Endodermal cell (in vitro differentiated cells): ENCODE data around the gene SEC11A. TPM values are rescaled to one million over a fixed set of nuclear protein-coding genes. Genes with fewer than 3 reads are reported as not detected.
"Not testable (repeated sequence)": the region's sequence is repeated elsewhere in the genome, so short reads cannot be mapped to it uniquely, and the experiment has no call there.

ENCODE experiments used
- DNase-seq: peaks from one replicate; pipeline ENCODE4 v3.0.0-alpha.2; 2017
- H3K27ac ChIP-seq: 2 replicates; pipeline ENCODE4 v1.5.1; 2013; ENCODE audit warnings: mild to moderate bottlenecking, low read depth, low read length, moderate library complexity
- H3K27me3 ChIP-seq: 2 replicates; pipeline ENCODE4 v1.6.1; 2013; ENCODE audit warnings: mild to moderate bottlenecking, low read length, moderate library complexity; ENCODE audit not compliant: insufficient read depth, control insufficient read depth, poor library complexity, severe bottlenecking
- H3K36me3 ChIP-seq: 2 replicates; pipeline ENCODE4 v1.7.0; 2013; ENCODE audit warnings: mild to moderate bottlenecking, low read length, moderate library complexity; ENCODE audit not compliant: control insufficient read depth, insufficient read depth
- H3K4me1 ChIP-seq: one replicate; pipeline ENCODE4 v1.7.0; 2013; ENCODE audit warnings: low read length; ENCODE audit not compliant: control insufficient read depth, insufficient read depth
- H3K4me3 ChIP-seq: 2 replicates; pipeline ENCODE4 v1.5.1; 2013; ENCODE audit warnings: mild to moderate bottlenecking, low read length, moderate library complexity
- H3K9ac ChIP-seq: 2 replicates; pipeline ENCODE4 v1.6.1; 2013; ENCODE audit warnings: mild to moderate bottlenecking, low read length, moderate library complexity; ENCODE audit not compliant: poor library complexity, severe bottlenecking; ENCODE audit errors: extremely low read depth
- H3K9me3 ChIP-seq: 2 replicates; pipeline ENCODE4 v1.6.1; 2013; ENCODE audit warnings: mild to moderate bottlenecking, low read length, moderate library complexity; ENCODE audit not compliant: control insufficient read depth
- H3K27ac Mint-ChIP-seq: 2 replicates; pipeline ENCODE4 v1.8.0; 2020; ENCODE audit warnings: mixed read lengths
- H3K27me3 Mint-ChIP-seq: 2 replicates; pipeline ENCODE4 v1.8.0; 2021; ENCODE audit warnings: mild to moderate bottlenecking, mixed read lengths; ENCODE audit not compliant: insufficient read depth
- H3K36me3 Mint-ChIP-seq: 2 replicates; pipeline ENCODE4 v1.8.0; 2020; ENCODE audit warnings: low read depth, mixed read lengths
- H3K4me1 Mint-ChIP-seq: 2 replicates; pipeline ENCODE4 v1.8.0; 2020; ENCODE audit warnings: mixed read lengths
- H3K4me3 Mint-ChIP-seq: 2 replicates; pipeline ENCODE4 v1.8.0; 2020; ENCODE audit warnings: mild to moderate bottlenecking, moderate library complexity, mixed read lengths
- H3K9me3 Mint-ChIP-seq: 2 replicates; pipeline ENCODE4 v1.8.0; 2020; ENCODE audit warnings: mild to moderate bottlenecking, mixed read lengths
- WGBS, 2 experiments: methylation state at CpG; one replicate each; pipeline versions ENCODE4 v1.1.5 to v1.1.7; 2013; ENCODE audit warnings: missing lambda C conversion rate in 2 of 2, mixed read lengths in 1 of 2; ENCODE audit not compliant: insufficient coverage in 1 of 2, insufficient read length in 1 of 2; 5-methylcytosine and 5-hydroxymethylcytosine counted together
- total RNA-seq, 2 donors: library from RNA; stranded (reverse); fragmentation: NEBNext Ultra II Directional in 1 of 2; extraction: Animal tissue kit (Norgen Biotek cat#: 25700) in 1 of 2; gene quantifications; 2 replicates in 1 of 2; 3 replicates in 1 of 2; pipeline ENCODE4 v1.2.1, GENCODE V29; 2021
- TF ChIP-seq, protein P1 (sequence below): fragments of 200-600 bp; sonication (generic); conservative IDR thresholded peaks from 2 replicates; pipeline ENCODE4 v1.5.0; 2021; ENCODE audit warnings: antibody characterized with exemption, mild to moderate bottlenecking

SEC11A gene
- total RNA-seq, 2 donors from 2014 or later, result 192 to 197 TPM

DNA sequence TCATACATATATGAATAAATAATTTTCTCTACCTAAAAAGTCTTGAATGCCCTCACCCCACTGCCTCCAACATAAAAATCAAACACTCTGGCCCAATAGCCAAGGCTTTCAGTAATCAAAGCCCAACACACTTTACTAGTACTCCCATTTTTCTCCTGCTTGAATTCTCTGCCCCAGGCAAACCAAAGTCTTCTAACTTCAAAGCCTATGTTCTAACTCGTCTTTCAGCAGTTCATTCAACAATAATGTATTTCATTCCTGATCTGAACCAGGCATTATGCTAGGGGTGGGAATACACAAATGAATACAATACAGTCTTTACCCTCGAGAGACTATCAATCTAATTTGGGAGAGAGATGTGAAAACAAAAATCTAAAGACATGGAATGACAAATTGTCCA lies 21.1 kb upstream of the SEC11A start:
- Histone ChIP-seq H3K27me3 (no peaks in the 10 kb centered on the region), H3K27ac (no peak overlapping the region), H3K9ac (no peak overlapping the region), H3K36me3 (no peaks in the 10 kb centered on the region), H3K4me3 (no peak overlapping the region), H3K9me3 (no peaks in the 10 kb centered on the region), H3K4me1 (no peaks in the 10 kb centered on the region)
- H3K27ac Mint-ChIP-seq, result no peak overlapping the region
- no peak for DNase-seq
- H3K27me3 Mint-ChIP-seq, result no peaks in the 10 kb centered on the region
- 82 to 86% methylated on average over 1 to 2 of the region's 2 CpGs for WGBS, 2 experiments
- H3K4me1 Mint-ChIP-seq, result peaks cover 17% of the 10 kb centered on the region
- no peak overlapping the region for H3K4me3 Mint-ChIP-seq
- no peaks in the 10 kb centered on the region for H3K9me3 Mint-ChIP-seq
- TF ChIP-seq, protein P1, sequence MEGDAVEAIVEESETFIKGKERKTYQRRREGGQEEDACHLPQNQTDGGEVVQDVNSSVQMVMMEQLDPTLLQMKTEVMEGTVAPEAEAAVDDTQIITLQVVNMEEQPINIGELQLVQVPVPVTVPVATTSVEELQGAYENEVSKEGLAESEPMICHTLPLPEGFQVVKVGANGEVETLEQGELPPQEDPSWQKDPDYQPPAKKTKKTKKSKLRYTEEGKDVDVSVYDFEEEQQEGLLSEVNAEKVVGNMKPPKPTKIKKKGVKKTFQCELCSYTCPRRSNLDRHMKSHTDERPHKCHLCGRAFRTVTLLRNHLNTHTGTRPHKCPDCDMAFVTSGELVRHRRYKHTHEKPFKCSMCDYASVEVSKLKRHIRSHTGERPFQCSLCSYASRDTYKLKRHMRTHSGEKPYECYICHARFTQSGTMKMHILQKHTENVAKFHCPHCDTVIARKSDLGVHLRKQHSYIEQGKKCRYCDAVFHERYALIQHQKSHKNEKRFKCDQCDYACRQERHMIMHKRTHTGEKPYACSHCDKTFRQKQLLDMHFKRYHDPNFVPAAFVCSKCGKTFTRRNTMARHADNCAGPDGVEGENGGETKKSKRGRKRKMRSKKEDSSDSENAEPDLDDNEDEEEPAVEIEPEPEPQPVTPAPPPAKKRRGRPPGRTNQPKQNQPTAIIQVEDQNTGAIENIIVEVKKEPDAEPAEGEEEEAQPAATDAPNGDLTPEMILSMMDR, result no peak
- no peaks in the 10 kb centered on the region for H3K36me3 Mint-ChIP-seq

DNA sequence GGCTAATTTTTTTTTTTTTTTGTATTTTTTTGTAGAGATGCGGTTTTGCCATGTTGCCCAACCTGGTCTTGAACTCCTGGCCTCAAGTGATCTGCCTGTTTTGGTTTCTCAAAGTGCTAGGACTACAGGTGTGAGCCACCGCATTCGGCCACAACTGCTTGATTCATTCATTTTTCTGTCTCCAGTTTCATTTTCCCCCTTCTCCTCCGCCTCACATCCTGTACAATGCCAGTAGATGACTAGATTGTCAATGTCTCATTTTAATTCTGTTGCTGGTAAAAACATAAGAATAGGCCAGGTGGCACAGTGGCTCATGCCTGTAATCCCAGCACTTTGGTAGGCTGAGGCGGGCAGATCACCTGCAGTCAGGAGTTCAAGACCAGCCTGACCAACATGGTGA lies 20.4 kb upstream of the SEC11A start:
- no peak for DNase-seq
- H3K27me3 ChIP-seq, result no peaks in the 10 kb centered on the region
- H3K27ac Mint-ChIP-seq, result peak overlapping the region; percentile 35
- no peaks in the 10 kb centered on the region for H3K4me1 ChIP-seq
- WGBS, 2 experiments, result 96 to 100% methylated on average over 3 to 5 of the region's 5 CpGs
- TF ChIP-seq, protein P1, result no peak
- no peak overlapping the region for H3K4me3 Mint-ChIP-seq
- no peaks in the 10 kb centered on the region for H3K9me3 Mint-ChIP-seq
- H3K27ac ChIP-seq, result no peak overlapping the region
- no peaks in the 10 kb centered on the region for H3K36me3 ChIP-seq
- no peak overlapping the region for H3K9ac ChIP-seq
- H3K4me3 ChIP-seq, result no peak overlapping the region
- H3K9me3 ChIP-seq, result no peaks in the 10 kb centered on the region
- H3K36me3 Mint-ChIP-seq, result no peaks in the 10 kb centered on the region
- no peaks in the 10 kb centered on the region for H3K27me3 Mint-ChIP-seq
- peaks cover 15% of the 10 kb centered on the region for H3K4me1 Mint-ChIP-seq

DNA sequence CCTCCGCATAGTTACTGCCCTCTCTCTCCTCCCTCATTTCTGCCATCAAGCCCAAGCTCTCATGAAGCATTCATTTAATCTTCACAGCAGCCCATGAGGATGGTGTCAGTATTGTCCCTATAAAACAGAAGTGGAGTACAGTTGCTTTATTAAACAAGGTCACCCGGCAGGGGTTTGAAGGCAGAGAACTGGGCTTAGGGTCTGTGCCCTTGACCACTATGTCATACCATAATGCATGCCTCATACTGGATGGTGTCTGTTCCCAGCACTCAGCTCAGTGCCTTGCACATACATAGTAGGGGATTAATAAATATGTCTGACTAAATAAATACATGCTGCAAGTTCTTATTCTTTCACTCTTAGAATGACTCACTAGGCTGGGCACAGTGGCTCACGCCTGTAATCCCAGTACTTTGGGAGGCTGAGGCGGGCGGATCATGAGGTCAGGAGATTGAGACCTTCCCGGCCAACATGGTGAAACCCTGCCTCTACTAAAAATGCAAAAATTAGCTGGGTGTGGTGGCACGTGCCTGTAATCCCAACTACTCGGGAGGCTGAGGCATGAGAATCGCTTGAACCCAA lies 19.6 kb upstream of the SEC11A start:
- peaks cover 14% of the 10 kb centered on the region for H3K4me1 Mint-ChIP-seq
- H3K27me3 ChIP-seq, H3K9ac ChIP-seq, H3K27me3 Mint-ChIP-seq, DNase-seq, H3K4me1 ChIP-seq, H3K36me3 Mint-ChIP-seq, H3K36me3 ChIP-seq, H3K9me3 ChIP-seq, H3K27ac ChIP-seq, H3K9me3 Mint-ChIP-seq: not testable (repeated sequence)
- H3K4me3 Mint-ChIP-seq, result peak overlapping the region; percentile 43
- peak overlapping the region; percentile 44 for H3K4me3 ChIP-seq
- 74 to 84% methylated on average over 6 to 9 of the region's 9 CpGs for WGBS, 2 experiments
- H3K27ac Mint-ChIP-seq, result peak overlapping the region; percentile 85
